T-helper 2 cell treated with Interferon-gamma antibody and Interleukin-4, amounts not matched to agents 5 μg/mL and 100 μg/mL, for 36 hours (primary cell): ENCODE results near the gene GPC6.

Source experiments
- DNase-seq: peaks from one replicate; pipeline ENCODE4 v3.0.0; 2021; ENCODE audit warnings: low spot score
- H3K27ac Mint-ChIP-seq: one replicate; pipeline ENCODE4 v1.8.0; 2021; ENCODE audit warnings: mild to moderate bottlenecking, mixed read lengths
- H3K27me3 Mint-ChIP-seq: one replicate; pipeline ENCODE4 v1.8.0; 2021; ENCODE audit warnings: low read depth, mixed read lengths
- H3K36me3 Mint-ChIP-seq: one replicate; pipeline ENCODE4 v1.8.0; 2021; ENCODE audit warnings: low read depth, mixed read lengths
- H3K4me1 Mint-ChIP-seq: one replicate; pipeline ENCODE4 v1.8.0; 2021; ENCODE audit warnings: low read depth, mixed read lengths
- H3K4me3 Mint-ChIP-seq: one replicate; pipeline ENCODE4 v1.8.0; 2022; ENCODE audit warnings: mild to moderate bottlenecking, moderate library complexity, mixed read lengths
- H3K9me3 Mint-ChIP-seq: one replicate; pipeline ENCODE4 v1.8.0; 2021; ENCODE audit warnings: mixed read lengths

The GPC6 gene

GRCh38 chr13:94053986-94054593 lies 827.5 kb downstream of the GPC6 start:
- H3K27me3 Mint-ChIP-seq: no peaks in the 10 kb centered on the region
- no peaks in the 10 kb centered on the region for H3K9me3 Mint-ChIP-seq
- H3K36me3 Mint-ChIP-seq: no peaks in the 10 kb centered on the region
- H3K4me3 Mint-ChIP-seq: no peak overlapping the region
- no peak overlapping the region for H3K27ac Mint-ChIP-seq
- no peaks in the 10 kb centered on the region for H3K4me1 Mint-ChIP-seq
- no peak for DNase-seq

- Mint-ChIP-seq H3K36me3 (no peaks in the 10 kb centered on the region), H3K4me3 (no peak overlapping the region), H3K4me1 (no peaks in the 10 kb centered on the region), H3K27ac (no peak overlapping the region), H3K27me3 (no peaks in the 10 kb centered on the region), H3K9me3 (no peaks in the 10 kb centered on the region)
- no peak for DNase-seq
Observed at GRCh38 chr13:94056362-94056990, 829.9 kb downstream of the GPC6 start.

GRCh38 chr13:94057618-94058186 lies 831.1 kb downstream of the GPC6 start:
- Mint-ChIP-seq H3K9me3 (no peaks in the 10 kb centered on the region), H3K27me3 (no peaks in the 10 kb centered on the region), H3K4me1 (no peaks in the 10 kb centered on the region), H3K36me3 (no peaks in the 10 kb centered on the region), H3K27ac (no peak overlapping the region), H3K4me3 (no peak overlapping the region)
- DNase-seq: no peak

- no peaks in the 10 kb centered on the region for H3K4me1 Mint-ChIP-seq
- H3K36me3 Mint-ChIP-seq: no peaks in the 10 kb centered on the region
- no peaks in the 10 kb centered on the region for H3K9me3 Mint-ChIP-seq
- no peak overlapping the region for H3K27ac Mint-ChIP-seq
- DNase-seq: no peak
- H3K4me3 Mint-ChIP-seq: no peak overlapping the region
- H3K27me3 Mint-ChIP-seq: no peaks in the 10 kb centered on the region
Observed at GRCh38 chr13:94058821-94059360, 832.3 kb downstream of the GPC6 start.

- no peaks in the 10 kb centered on the region for H3K4me1 Mint-ChIP-seq
- H3K27ac Mint-ChIP-seq: no peak overlapping the region
- no peaks in the 10 kb centered on the region for H3K27me3 Mint-ChIP-seq
- no peaks in the 10 kb centered on the region for H3K36me3 Mint-ChIP-seq
- H3K9me3 Mint-ChIP-seq: no peaks in the 10 kb centered on the region
- H3K4me3 Mint-ChIP-seq: no peak overlapping the region
- DNase-seq: no peak
Observed at GRCh38 chr13:94061301-94061700, 834.7 kb downstream of the GPC6 start.

- no peaks in the 10 kb centered on the region for H3K4me1 Mint-ChIP-seq
- H3K36me3 Mint-ChIP-seq: no peaks in the 10 kb centered on the region
- no peaks in the 10 kb centered on the region for H3K27me3 Mint-ChIP-seq
- H3K27ac Mint-ChIP-seq: no peak overlapping the region
- no peak for DNase-seq
- no peaks in the 10 kb centered on the region for H3K9me3 Mint-ChIP-seq
- H3K4me3 Mint-ChIP-seq: no peak overlapping the region
Observed at GRCh38 chr13:94063096-94063495, 836.5 kb downstream of the GPC6 start.

- no peaks in the 10 kb centered on the region for H3K36me3 Mint-ChIP-seq
- H3K4me1 Mint-ChIP-seq: no peaks in the 10 kb centered on the region
- H3K27ac Mint-ChIP-seq: no peak overlapping the region
- DNase-seq: no peak
- H3K9me3 Mint-ChIP-seq: no peaks in the 10 kb centered on the region
- no peak overlapping the region for H3K4me3 Mint-ChIP-seq
- H3K27me3 Mint-ChIP-seq: no peaks in the 10 kb centered on the region
Observed at GRCh38 chr13:94063848-94064247, 837.2 kb downstream of the GPC6 start.

GRCh38 chr13:94065741-94066140 lies 839.1 kb downstream of the GPC6 start:
- no peak overlapping the region for H3K27ac Mint-ChIP-seq
- no peaks in the 10 kb centered on the region for H3K9me3 Mint-ChIP-seq
- H3K4me3 Mint-ChIP-seq: no peak overlapping the region
- DNase-seq: no peak
- H3K27me3 Mint-ChIP-seq: no peaks in the 10 kb centered on the region
- H3K36me3 Mint-ChIP-seq: no peaks in the 10 kb centered on the region
- no peaks in the 10 kb centered on the region for H3K4me1 Mint-ChIP-seq

- no peak for DNase-seq
- no peaks in the 10 kb centered on the region for H3K36me3 Mint-ChIP-seq
- H3K9me3 Mint-ChIP-seq: peaks cover 5% of the 10 kb centered on the region
- no peaks in the 10 kb centered on the region for H3K27me3 Mint-ChIP-seq
- no peaks in the 10 kb centered on the region for H3K4me1 Mint-ChIP-seq
- no peak overlapping the region for H3K4me3 Mint-ChIP-seq
- no peak overlapping the region for H3K27ac Mint-ChIP-seq
Observed at GRCh38 chr13:94073007-94073744, 846.6 kb downstream of the GPC6 start.

- Mint-ChIP-seq H3K27me3 (no peaks in the 10 kb centered on the region), H3K4me1 (no peaks in the 10 kb centered on the region), H3K9me3 (peaks cover 5% of the 10 kb centered on the region), H3K36me3 (no peaks in the 10 kb centered on the region), H3K27ac (no peak overlapping the region), H3K4me3 (no peak overlapping the region)
- DNase-seq: no peak
Observed at GRCh38 chr13:94079876-94080275, 853.3 kb downstream of the GPC6 start.

GRCh38 chr13:94080527-94080926 lies 853.9 kb downstream of the GPC6 start:
- no peaks in the 10 kb centered on the region for H3K36me3 Mint-ChIP-seq
- no peak overlapping the region for H3K27ac Mint-ChIP-seq
- no peaks in the 10 kb centered on the region for H3K27me3 Mint-ChIP-seq
- H3K9me3 Mint-ChIP-seq: peaks cover 5% of the 10 kb centered on the region
- no peak overlapping the region for H3K4me3 Mint-ChIP-seq
- H3K4me1 Mint-ChIP-seq: no peaks in the 10 kb centered on the region
- DNase-seq: no peak

GRCh38 chr13:94087100-94087499 lies 860.5 kb downstream of the GPC6 start:
- Mint-ChIP-seq H3K4me1 (no peaks in the 10 kb centered on the region), H3K27ac (no peak overlapping the region), H3K9me3 (no peaks in the 10 kb centered on the region), H3K36me3 (no peaks in the 10 kb centered on the region), H3K27me3 (no peaks in the 10 kb centered on the region), H3K4me3 (no peak overlapping the region)
- no peak for DNase-seq

- H3K9me3 Mint-ChIP-seq: peaks cover 4% of the 10 kb centered on the region
- no peaks in the 10 kb centered on the region for H3K4me1 Mint-ChIP-seq
Observed at GRCh38 chr13:94088742-94089141, 862.1 kb downstream of the GPC6 start.

More at GRCh38 chr13:94088742-94089141, 862.1 kb downstream of the GPC6 start:
- no peak for DNase-seq
- H3K27ac Mint-ChIP-seq: no peak overlapping the region
- H3K27me3 Mint-ChIP-seq: no peaks in the 10 kb centered on the region
- no peaks in the 10 kb centered on the region for H3K36me3 Mint-ChIP-seq
- H3K4me3 Mint-ChIP-seq: no peak overlapping the region
